Heart left ventricle (tissue), 13 donors: ENCODE measurements around the gene TRMT11.

ENCODE experiments used
- CTCF ChIP-seq, 12 donors: fragments of 200-600 bp; sonication (generic) in 4 of 12; IDR thresholded peaks; one replicate each; pipeline versions ENCODE4 v1.5.0 to v1.8.0; 2018 to 2022; ENCODE audit warnings: antibody characterized with exemption in 12 of 12, mild to moderate bottlenecking in 5 of 12
- POLR2A ChIP-seq, 2 donors: fragments of 450-650 bp; IDR thresholded peaks; one replicate each; pipeline ENCODE4 v1.6.1; 2017; ENCODE audit warnings: antibody characterized with exemption in 2 of 2, mild to moderate bottlenecking in 2 of 2, moderate library complexity in 2 of 2
- donor health status: ischemic (EF 13 %, LVEDD 7.1; RV severe dilation, severe dysfunction).
- donor health status: DM: no; HTN: yes; CAD: no.
- donor health status: DM: no; HTN: no; CAD: no.
- donor health status: ischemic (EF 25% LVEDD 6.9; RV normal size, moderate dysfunction).
- donor health status: ischemic (EF 25% LVEDD 5.7; RV mildly dilated, moderate dysfunction).
- donor health status: ischemic (EF 35%, LVEDD 5.7; RV mildly dilated, moderate dysfunction).
- donor health status: nonischemic (EF 11% LVEDD 7.7; RV severe dilation, severe dysfunction).
- donor health status: DM: yes; HTN: yes; CAD: no.
- donor health status: PGD.
- donor health status: ischemic (EF 29% LVEDD 5.4; RV normal size, mild dysfunction).
- donor health status: nonischemic (EF 23%, LVEDD 6.1; RV moderate dilation, normal function).

- TF ChIP-seq CTCF (IDR thresholded peaks at IDR 0.05) (no peak), POLR2A (IDR thresholded peaks at IDR 0.05) (no peak)
Measured at GRCh38 chr6:126020305-126021050, 34.1 kb downstream of the TRMT11 start.
